ENCODE data around the gene TMEM233.
"Not testable (repeated sequence)": the region's sequence is repeated elsewhere in the genome, so short reads cannot be mapped to it uniquely, and the experiment has no call there.

TMEM233 gene

DNA sequence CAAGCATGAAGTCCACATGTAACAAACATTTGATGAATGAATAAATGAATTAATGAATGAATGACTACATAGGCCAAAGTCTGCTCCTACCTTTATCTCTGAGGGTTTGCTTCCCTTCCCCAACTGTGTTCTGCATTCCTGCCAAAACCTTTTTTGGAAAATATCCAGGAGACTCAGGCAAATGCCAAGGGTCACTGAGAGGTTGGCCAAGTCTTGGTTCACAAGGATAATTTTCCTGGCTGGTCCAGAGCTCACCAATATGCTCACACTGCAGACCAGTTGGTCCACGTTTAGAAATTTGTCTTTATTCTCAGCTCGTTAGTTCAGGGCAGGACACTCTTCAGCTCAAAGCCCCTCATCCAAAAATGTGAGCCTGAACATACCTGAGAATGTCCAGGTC is 10.2 kb downstream of the TMEM233 start:
- no peak for DNase-seq (ENCODE audit: extremely low read depth in 1 of 2, low read depth in 1 of 2)

GRCh38 chr12:119609358-119609757 is 15.8 kb downstream of the TMEM233 start:
- no peak for DNase-seq (ENCODE audit: extremely low read depth in 1 of 2, low read depth in 1 of 2)

DNA sequence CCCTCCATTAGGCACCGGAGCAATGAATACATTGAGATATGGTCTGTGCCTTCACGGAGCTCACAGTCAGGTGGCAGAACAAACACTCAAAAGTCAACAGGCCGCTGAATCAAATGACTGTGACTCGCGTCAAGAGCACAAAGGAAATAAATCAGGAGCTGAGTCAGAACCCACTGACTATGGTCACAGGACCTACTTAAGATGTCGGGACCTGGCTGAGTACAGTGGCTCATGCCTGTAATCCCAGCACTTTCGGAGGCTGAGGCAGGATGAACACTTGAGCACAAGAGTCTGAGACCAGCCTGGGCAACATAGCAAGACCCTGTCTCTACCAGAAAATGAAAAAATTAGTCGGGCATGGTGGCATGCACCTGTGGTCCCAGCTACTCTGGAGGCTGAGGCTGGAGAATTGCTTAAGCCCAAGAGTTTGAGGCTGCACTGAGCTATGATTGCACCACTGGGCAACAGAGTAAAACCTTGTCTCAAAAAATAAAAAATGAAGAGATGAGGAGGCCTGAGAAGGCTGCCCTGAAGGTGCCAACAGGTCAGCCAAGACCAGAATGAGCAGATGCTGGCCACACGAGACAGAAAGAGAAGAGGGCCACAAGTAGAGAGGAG is 19.9 kb downstream of the TMEM233 start:
- DNase-seq (ENCODE audit: extremely low read depth in 1 of 2, low read depth in 1 of 2): no peak

DNA sequence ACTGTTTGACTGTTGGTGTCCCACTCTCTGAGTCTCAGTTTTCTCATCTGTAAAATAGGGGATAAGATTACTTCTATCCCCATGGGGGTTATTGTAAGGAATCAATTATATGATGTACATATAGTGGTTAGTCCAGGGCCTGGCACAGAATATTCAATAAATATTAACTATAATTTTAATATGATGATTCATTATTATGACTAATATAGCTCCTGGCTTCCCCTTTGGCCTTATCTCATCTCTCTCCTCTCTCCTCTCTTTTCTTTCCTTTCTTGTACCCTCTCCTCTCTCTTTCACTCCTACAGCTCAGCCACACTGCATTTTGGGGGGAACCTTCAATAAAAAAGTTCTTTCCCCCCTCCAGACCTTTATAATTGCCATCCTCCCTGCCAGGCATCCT is 21.1 kb downstream of the TMEM233 start:
- DNase-seq (ENCODE audit: extremely low read depth in 1 of 2, low read depth in 1 of 2): no peak

GRCh38 chr12:119615518-119616475 is 22.2 kb downstream of the TMEM233 start:
- no peak for DNase-seq (ENCODE audit: extremely low read depth in 1 of 2, low read depth in 1 of 2)

DNA sequence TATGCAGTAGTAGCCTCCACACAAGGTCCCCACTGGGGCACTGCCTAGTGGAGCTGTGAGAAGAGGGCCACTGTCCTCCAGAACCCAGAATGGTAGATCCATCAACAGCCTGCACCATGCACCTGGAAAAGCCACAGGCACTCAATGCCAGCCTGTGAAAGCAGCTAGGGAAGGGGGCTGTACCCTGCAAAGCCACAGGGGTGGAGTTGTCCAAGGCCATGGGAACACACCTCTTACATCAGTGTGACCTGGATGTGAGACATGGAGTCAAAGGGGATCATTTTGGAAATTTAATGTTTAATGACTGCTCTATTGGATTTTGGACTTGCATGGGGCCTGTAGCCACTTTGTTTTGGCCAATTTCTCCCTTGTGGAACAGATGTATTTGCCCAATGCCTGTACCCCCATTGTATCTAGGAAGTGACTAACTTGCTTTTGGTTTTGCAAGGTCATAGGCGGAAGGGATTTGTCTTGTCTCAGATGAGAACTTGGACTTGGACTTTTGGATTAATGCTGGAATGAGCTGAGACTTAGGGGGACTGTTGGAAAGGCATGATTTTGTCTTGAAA is 24.8 kb downstream of the TMEM233 start:
- DNase-seq (ENCODE audit: extremely low read depth in 1 of 2, low read depth in 1 of 2): not testable (repeated sequence)

GRCh38 chr12:119620490-119620889 is 26.9 kb downstream of the TMEM233 start:
- DNase-seq (ENCODE audit: extremely low read depth in 1 of 2, low read depth in 1 of 2): no peak

DNA sequence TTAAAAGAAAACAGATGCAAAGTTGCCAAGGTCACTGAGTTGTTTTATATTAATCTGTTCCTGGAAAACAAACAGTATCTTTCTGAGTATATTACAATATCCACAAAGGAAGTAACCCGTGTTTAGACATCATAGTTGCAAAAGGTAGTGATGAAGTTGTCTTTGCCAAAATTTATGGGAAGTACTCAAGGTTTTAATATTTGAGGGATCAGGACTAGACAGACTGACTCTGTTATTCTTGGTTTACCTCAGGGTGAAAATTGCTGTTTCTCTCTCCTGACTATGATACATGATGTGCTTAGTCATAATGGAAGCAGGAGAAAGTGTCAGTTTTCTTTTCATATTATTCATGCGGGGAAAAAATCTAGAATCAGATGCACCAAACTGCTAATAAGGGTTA is 28.3 kb downstream of the TMEM233 start:
- DNase-seq (ENCODE audit: extremely low read depth in 1 of 2, low read depth in 1 of 2): no peak

DNA sequence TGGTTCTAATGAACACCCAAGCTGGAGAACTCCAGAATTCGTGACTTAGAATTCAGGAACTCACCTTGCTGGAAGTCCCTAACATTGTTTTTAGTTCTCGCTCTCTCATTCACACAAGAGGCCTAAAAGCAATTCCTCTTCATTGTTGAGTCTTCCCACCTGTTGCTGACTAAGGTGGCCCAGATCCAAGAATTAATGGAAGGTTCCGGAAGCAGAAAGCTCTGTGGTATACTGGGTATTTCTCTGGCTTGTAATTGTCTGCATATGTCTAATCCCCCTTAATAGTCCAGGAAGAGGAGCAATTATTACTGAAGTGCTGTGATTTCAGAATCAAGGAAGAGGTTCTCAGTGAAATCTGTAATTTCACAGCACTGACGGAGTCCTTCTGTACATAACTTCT is 31.4 kb downstream of the TMEM233 start:
- DNase-seq (ENCODE audit: extremely low read depth in 1 of 2, low read depth in 1 of 2): no peak

DNA sequence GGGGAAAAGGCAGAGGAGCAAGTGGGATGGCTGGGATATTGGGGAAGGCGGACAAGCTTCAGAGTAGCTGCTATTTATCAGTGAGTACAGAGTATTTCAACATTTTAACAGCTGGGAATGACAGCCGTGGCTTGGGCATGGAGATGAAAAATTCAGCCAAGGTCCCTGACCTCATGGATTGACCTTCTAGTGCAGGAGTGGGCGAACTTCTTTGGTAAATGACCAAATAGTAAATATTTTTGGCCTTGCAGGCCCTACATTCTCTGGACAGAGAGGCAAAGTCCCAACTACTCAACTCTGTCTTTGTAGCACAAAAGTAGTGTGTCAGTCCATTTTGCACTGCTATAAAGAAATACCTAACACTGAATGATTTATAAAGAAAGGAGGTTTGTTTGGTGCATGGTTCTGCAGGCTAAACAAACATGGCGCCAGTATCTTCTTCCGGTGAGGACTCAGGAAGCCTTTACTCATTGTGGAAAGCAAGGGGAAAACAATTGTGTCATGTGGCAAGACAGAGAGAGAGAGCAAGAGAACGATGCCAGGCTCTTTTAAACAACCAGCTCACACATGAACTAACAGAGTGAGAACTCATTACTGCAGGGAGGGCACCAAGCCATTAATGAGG is 33.6 kb downstream of the TMEM233 start:
- DNase-seq (ENCODE audit: extremely low read depth in 1 of 2, low read depth in 1 of 2): no peak

DNA sequence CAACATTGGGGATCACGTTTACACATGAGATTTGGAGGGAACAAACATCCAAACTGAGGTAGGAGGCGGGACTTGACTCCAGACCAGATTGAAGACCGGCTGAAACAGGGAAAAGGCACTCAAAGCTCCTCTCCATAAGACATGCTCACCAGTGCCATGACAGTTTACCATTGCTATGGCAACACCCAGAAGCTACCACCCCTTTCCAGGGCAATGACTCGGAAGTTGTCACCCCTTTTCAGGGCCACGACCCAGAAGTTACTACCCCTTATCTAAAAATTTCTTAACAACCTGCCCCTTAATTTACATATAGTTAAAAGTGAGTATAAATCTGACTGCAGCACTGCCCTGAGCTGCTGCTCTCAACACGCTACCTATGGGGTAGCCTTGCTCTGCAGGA is 34.1 kb downstream of the TMEM233 start:
- no peak for DNase-seq (ENCODE audit: extremely low read depth in 1 of 2, low read depth in 1 of 2)

GRCh38 chr12:119630223-119630780 is 36.7 kb downstream of the TMEM233 start:
- no peak for DNase-seq (ENCODE audit: extremely low read depth in 1 of 2, low read depth in 1 of 2)

DNA sequence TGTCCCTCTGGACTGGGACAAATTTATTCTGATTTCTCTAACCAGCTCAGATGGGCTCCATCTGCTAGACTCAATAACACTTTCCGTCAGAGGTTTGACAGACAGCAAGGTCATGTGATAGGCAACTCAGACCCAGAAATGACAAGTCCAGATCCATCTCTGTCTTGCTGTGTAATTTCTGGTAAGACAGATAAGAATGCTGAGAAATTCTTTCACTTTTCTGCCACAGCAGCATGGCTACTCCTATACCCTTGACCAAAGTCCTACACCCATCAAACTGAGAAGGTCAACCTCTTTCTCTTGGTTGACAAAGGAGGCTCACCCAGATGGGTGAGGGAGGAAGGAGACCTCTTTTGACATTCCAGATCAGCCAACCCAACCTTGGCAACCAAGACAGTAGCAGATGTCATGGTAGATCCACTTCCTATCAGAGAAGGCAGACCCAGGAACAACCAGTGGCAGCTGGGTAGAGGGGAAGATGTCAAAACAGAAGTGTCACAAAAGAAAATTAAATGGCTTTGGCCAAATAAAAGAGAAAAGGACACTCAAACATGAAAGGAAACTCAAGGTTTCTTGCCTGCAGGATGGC is 37.5 kb downstream of the TMEM233 start:
- no peak for DNase-seq (ENCODE audit: extremely low read depth in 1 of 2, low read depth in 1 of 2)

- no peak for DNase-seq (ENCODE audit: extremely low read depth in 1 of 2, low read depth in 1 of 2)
Measured at GRCh38 chr12:119631930-119632678, 38.5 kb downstream of the TMEM233 start.

DNA sequence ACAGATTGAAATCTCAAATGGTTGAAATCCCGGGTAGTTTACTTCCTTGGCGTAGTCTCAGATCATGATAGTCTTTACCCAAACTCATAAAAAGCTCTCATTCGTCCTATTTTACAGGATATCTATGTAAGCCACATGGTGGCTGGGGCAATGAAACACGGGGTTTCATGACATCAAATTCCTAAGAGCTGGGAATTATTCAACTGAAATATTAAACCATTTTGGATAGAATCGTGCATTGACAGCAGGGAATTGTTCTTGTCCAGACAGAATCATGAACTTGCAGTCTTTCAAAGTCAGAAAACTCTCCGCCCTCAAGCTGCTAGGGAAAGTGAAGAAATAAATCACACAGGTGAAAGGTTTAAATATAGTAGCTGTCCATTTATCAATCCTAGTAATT is 41.2 kb downstream of the TMEM233 start:
- DNase-seq (ENCODE audit: extremely low read depth in 1 of 2, low read depth in 1 of 2): no peak

DNA sequence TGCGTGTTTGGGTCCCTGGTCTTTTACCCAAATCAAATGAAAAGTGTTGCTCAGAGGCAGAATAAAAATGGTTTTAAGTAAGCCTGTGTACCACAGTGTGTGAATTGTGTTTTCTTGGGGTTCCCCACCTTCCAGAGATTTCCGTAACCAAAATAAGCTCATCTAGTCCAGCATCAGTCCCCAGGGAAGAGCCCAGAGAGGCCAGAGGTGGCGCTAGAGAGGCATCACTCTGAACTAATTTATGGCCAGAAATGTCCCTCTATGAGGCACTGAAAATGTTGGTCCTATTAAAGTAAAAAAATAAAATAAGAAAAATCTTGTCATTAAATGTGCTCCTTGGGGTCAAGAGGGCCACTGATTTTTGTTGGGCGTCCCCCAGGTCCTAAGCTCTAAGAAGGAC is 49.4 kb downstream of the TMEM233 start:
- no peak for DNase-seq (ENCODE audit: extremely low read depth in 1 of 2, low read depth in 1 of 2)

GRCh38 chr12:119644930-119645329 is 51.4 kb downstream of the TMEM233 start:
- DNase-seq (ENCODE audit: extremely low read depth in 1 of 2, low read depth in 1 of 2): no peak

DNA sequence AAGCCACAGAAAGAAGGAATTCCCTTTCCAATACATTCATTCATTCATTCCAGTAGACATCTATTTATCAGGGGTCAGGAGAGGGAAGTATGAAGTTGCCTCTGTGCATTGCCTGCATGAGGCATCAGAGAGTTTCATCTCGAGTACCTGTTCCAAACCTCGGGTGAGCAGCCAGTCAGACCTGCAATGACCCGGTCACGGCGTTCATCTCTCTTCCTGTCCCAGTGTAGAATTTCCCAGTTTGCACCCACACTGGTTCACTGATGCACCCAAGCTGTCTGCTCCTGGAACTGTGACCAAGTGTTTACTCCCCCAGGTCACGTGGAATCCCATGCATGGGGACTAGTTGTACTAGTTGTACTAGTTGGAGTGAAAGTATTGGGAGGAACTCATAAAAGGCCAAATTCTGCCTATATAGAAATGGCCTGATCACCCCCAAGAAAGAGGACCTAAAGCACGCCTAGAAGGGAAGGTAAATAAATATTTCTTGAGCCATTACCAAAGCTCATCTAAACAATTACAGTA is 52.0 kb downstream of the TMEM233 start:
- no peak for DNase-seq (ENCODE audit: extremely low read depth in 1 of 2, low read depth in 1 of 2)

DNA sequence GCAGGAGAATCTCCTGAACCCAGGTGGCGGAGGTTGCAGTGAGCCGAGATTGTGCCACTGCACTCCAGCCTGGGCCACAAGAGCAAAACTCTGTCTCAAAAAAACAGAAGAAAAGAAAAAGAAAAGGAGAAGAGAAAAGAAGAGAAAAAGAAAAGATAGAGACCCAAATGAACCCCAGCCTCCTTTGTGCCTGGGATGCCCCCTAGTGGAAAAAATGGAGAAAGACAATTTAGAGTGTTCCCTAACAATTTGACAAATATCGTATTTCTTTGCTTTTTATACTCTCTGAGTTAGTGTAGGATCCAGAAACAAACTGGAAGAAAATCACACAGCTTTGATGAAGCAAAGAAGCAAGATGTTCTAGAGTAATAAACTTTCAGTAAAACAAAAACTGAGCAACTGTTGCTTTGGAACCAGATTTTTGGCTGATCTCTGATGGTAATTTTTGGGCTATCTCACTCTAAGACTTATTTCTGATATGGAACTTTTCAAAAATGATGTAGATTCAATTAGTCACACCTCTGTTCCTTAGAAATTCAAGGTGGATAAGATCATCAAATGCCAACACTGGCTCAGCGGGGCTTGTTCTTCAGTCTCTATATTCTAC is 55.7 kb downstream of the TMEM233 start:
- no peak for DNase-seq (ENCODE audit: extremely low read depth in 1 of 2, low read depth in 1 of 2)
